ENCODE data around the gene SNX9.
"Not testable (repeated sequence)": the region's sequence is repeated elsewhere in the genome, so short reads cannot be mapped to it uniquely, and the experiment has no call there.

The SNX9 gene

GRCh38 chr6:157887892-157888291 lies 64.8 kb downstream of the SNX9 start:
- DNase-seq (ENCODE audit: low read depth): no peak

GRCh38 chr6:157891544-157892362 lies 68.7 kb downstream of the SNX9 start:
- no peak for DNase-seq (ENCODE audit: low read depth)

GRCh38 chr6:157892363-157892877 lies 69.4 kb downstream of the SNX9 start:
- DNase-seq (ENCODE audit: low read depth): peak; percentile 34

- DNase-seq (ENCODE audit: low read depth): no peak
Observed at GRCh38 chr6:157893238-157893637, 70.2 kb downstream of the SNX9 start.

- no peak for DNase-seq (ENCODE audit: low read depth)
Observed at GRCh38 chr6:157895585-157895984, 72.5 kb downstream of the SNX9 start.

GRCh38 chr6:157896932-157897331 lies 73.9 kb downstream of the SNX9 start:
- DNase-seq (ENCODE audit: low read depth): no peak

- DNase-seq (ENCODE audit: low read depth): no peak
Observed at GRCh38 chr6:157898169-157898568, 75.1 kb downstream of the SNX9 start.

- DNase-seq (ENCODE audit: low read depth): no peak
Observed at GRCh38 chr6:157898640-157899039, 75.6 kb downstream of the SNX9 start.

- not testable (repeated sequence) for DNase-seq (ENCODE audit: low read depth)
Observed at GRCh38 chr6:157900262-157900661, 77.2 kb downstream of the SNX9 start.

- DNase-seq (ENCODE audit: low read depth): not testable (repeated sequence)
Observed at GRCh38 chr6:157900751-157901150, 77.7 kb downstream of the SNX9 start.

- DNase-seq (ENCODE audit: low read depth): no peak
Observed at GRCh38 chr6:157904999-157905398, 82.0 kb downstream of the SNX9 start.

GRCh38 chr6:157905590-157906342 lies 82.7 kb downstream of the SNX9 start:
- no peak for DNase-seq (ENCODE audit: low read depth)

- no peak for DNase-seq (ENCODE audit: low read depth)
Observed at GRCh38 chr6:157906537-157907061, 83.6 kb downstream of the SNX9 start.

GRCh38 chr6:157907651-157908050 lies 84.6 kb downstream of the SNX9 start:
- DNase-seq (ENCODE audit: low read depth): no peak

GRCh38 chr6:157908369-157909281 lies 85.6 kb downstream of the SNX9 start:
- DNase-seq (ENCODE audit: low read depth): no peak

GRCh38 chr6:157909282-157909664 lies 86.2 kb downstream of the SNX9 start:
- DNase-seq (ENCODE audit: low read depth): no peak

GRCh38 chr6:157911278-157911677 lies 88.2 kb downstream of the SNX9 start:
- no peak for DNase-seq (ENCODE audit: low read depth)

GRCh38 chr6:157911786-157912185 lies 88.7 kb downstream of the SNX9 start:
- DNase-seq (ENCODE audit: low read depth): no peak

- no peak for DNase-seq (ENCODE audit: low read depth)
Observed at GRCh38 chr6:157912326-157912725, 89.3 kb downstream of the SNX9 start.

GRCh38 chr6:157921685-157922367 lies 98.8 kb downstream of the SNX9 start:
- DNase-seq (ENCODE audit: low read depth): no peak

GRCh38 chr6:157925771-157926170 lies 102.7 kb downstream of the SNX9 start:
- no peak for DNase-seq (ENCODE audit: low read depth)
